HG02938 (cell line): ENCODE data around the gene THAP12.

ENCODE experiments used
- ATAC-seq: cut with Tn5 transposase; IDR thresholded peaks from one replicate; pipeline ENCODE4 v1.9.1; 2021; ENCODE audit warnings: mild to moderate bottlenecking, moderate library complexity; ENCODE audit not compliant: unreplicated experiment

The THAP12 gene

GRCh38 chr11:76380159-76380976 is 564 bp downstream of the THAP12 start:
- ATAC-seq: peak; percentile 5

GRCh38 chr11:76379807-76380158 is 1.1 kb downstream of the THAP12 start:
- ATAC-seq: no peak

- no peak for ATAC-seq
Observed at GRCh38 chr11:76376746-76377558, 4.0 kb downstream of the THAP12 start.

- no peak for ATAC-seq
Observed at GRCh38 chr11:76371170-76371569, 9.8 kb downstream of the THAP12 start.

- ATAC-seq: no peak
Observed at GRCh38 chr11:76369406-76369805, 11.5 kb downstream of the THAP12 start.

- ATAC-seq: no peak
Observed at GRCh38 chr11:76368490-76368889, 12.4 kb downstream of the THAP12 start.

- ATAC-seq: no peak
Observed at GRCh38 chr11:76365038-76365679, 15.8 kb downstream of the THAP12 start.

GRCh38 chr11:76362716-76363115 is 18.2 kb downstream of the THAP12 start:
- ATAC-seq: no peak

- ATAC-seq: no peak
Observed at GRCh38 chr11:76361776-76362175, 19.2 kb downstream of the THAP12 start.

GRCh38 chr11:76361374-76361773 is 19.6 kb downstream of the THAP12 start:
- no peak for ATAC-seq

- no peak for ATAC-seq
Observed at GRCh38 chr11:76355172-76355571, 25.8 kb downstream of the THAP12 start.

- no peak for ATAC-seq
Observed at GRCh38 chr11:76348348-76348747, 32.6 kb downstream of the THAP12 start.

GRCh38 chr11:76347466-76347865 is 33.5 kb downstream of the THAP12 start:
- no peak for ATAC-seq

- ATAC-seq: no peak
Observed at GRCh38 chr11:76339221-76339620, 41.7 kb downstream of the THAP12 start.

GRCh38 chr11:76337923-76338322 is 43.0 kb downstream of the THAP12 start:
- no peak for ATAC-seq

GRCh38 chr11:76337469-76337868 is 43.5 kb downstream of the THAP12 start:
- ATAC-seq: no peak

GRCh38 chr11:76336597-76336996 is 44.3 kb downstream of the THAP12 start:
- no peak for ATAC-seq

- no peak for ATAC-seq
Observed at GRCh38 chr11:76335842-76336241, 45.1 kb downstream of the THAP12 start.

- ATAC-seq: no peak
Observed at GRCh38 chr11:76334826-76335389, 46.0 kb downstream of the THAP12 start.

GRCh38 chr11:76330651-76331050 is 50.3 kb downstream of the THAP12 start:
- ATAC-seq: no peak

- no peak for ATAC-seq
Observed at GRCh38 chr11:76329983-76330382, 50.9 kb downstream of the THAP12 start.
